K562 (cell line): ENCODE measurements around the gene BIK. TPM values are rescaled to one million over a fixed set of nuclear protein-coding genes. Genes with fewer than 3 reads are reported as not detected.

Experiments
- ATF4 ChIP-seq: fragments of 450-650 bp; formaldehyde crosslinking; IDR thresholded peaks from 2 replicates; pipeline ENCODE4 v1.4.0; 2022; ENCODE audit warnings: mild to moderate bottlenecking, moderate library complexity
- BRD9 ChIP-seq: fragments of 450-650 bp; IDR thresholded peaks from 2 replicates; pipeline ENCODE4 v1.6.1; 2018; ENCODE audit warnings: low read depth; ENCODE audit not compliant: partially characterized antibody
- CREBBP ChIP-seq: IDR thresholded peaks from one replicate; pipeline ENCODE4 v1.6.1; 2012; ENCODE audit warnings: low read depth, mild to moderate bottlenecking, control low read depth, inconsistent platforms, low read length
- HMBOX1 ChIP-seq: sonication (generic); IDR thresholded peaks from 2 replicates; pipeline ENCODE4 v1.6.1; 2016
- HMG20A ChIP-seq: fragments of 450-650 bp; formaldehyde crosslinking; conservative IDR thresholded peaks from 2 replicates; pipeline ENCODE4 v1.4.0; 2020; ENCODE audit warnings: mild to moderate bottlenecking, mixed read lengths
- KDM2B ChIP-seq: fragments of 250-450 bp; sonication (Bioruptor Pico); IDR thresholded peaks from 2 replicates; pipeline ENCODE4 v1.8.0; 2021; ENCODE audit warnings: mild to moderate bottlenecking, moderate library complexity
- KDM5B ChIP-seq: fragments of 200-600 bp; sonication (generic); IDR thresholded peaks from 2 replicates; pipeline ENCODE4 v1.6.1; 2012; ENCODE audit warnings: low read depth, mild to moderate bottlenecking, moderate library complexity, low read length, control low read depth, inconsistent platforms; ENCODE audit not compliant: insufficient replicate concordance
- NR1H2 ChIP-seq: sonication (generic); formaldehyde crosslinking; IDR thresholded peaks from 2 replicates; pipeline ENCODE4 v1.4.0; 2020; ENCODE audit warnings: mild to moderate bottlenecking, missing genetic modification reagents
- NRF1 ChIP-seq, 2 experiments: fragments of 450-650 bp; IDR thresholded peaks in 1 of 2; conservative IDR thresholded peaks in 1 of 2; 2 replicates each; pipeline ENCODE4 v1.6.1; 2014; ENCODE audit warnings: mild to moderate bottlenecking in 2 of 2
- POLR3A ChIP-seq: IDR thresholded peaks from 2 replicates; pipeline ENCODE4 v1.6.1; 2011; ENCODE audit warnings: borderline replicate concordance, mild to moderate bottlenecking, moderate library complexity; ENCODE audit not compliant: insufficient read length, insufficient read depth; ENCODE audit errors: extremely low read depth
- RHOXF2B ChIP-seq: fragments of 250-450 bp; sonication (Bioruptor Pico); conservative IDR thresholded peaks from 2 replicates; pipeline ENCODE4 v1.5.1; 2021
- SIRT6 ChIP-seq: IDR thresholded peaks from one replicate; pipeline ENCODE4 v1.6.1; 2012; ENCODE audit warnings: low read depth, mild to moderate bottlenecking, control low read depth, inconsistent platforms, low read length, moderate library complexity
- TGIF2 ChIP-seq: sonication (generic); formaldehyde crosslinking; IDR thresholded peaks from 2 replicates; pipeline ENCODE4 v1.8.1; 2022; ENCODE audit warnings: mild to moderate bottlenecking, missing genetic modification reagents, moderate library complexity
- TRIM28 ChIP-seq: fragments of 450-650 bp; IDR thresholded peaks from 2 replicates; pipeline ENCODE4 v1.6.1; 2017
- ZBTB17 ChIP-seq: fragments of 450-650 bp; formaldehyde crosslinking; IDR thresholded peaks from 2 replicates; pipeline ENCODE4 v1.4.0; 2020; ENCODE audit warnings: mild to moderate bottlenecking
- ZC3H8 ChIP-seq: fragments of 450-650 bp; IDR thresholded peaks from 2 replicates; pipeline ENCODE4 v1.6.1; 2017
- ZFX ChIP-seq: sonication (generic); formaldehyde crosslinking; IDR thresholded peaks from 2 replicates; pipeline ENCODE4 v1.8.0; 2022; ENCODE audit warnings: mild to moderate bottlenecking, missing genetic modification reagents, moderate library complexity
- ZNF239 ChIP-seq: fragments of 250-450 bp; sonication (Bioruptor Pico); IDR thresholded peaks from 2 replicates; pipeline ENCODE4 v1.4.0; 2020; ENCODE audit warnings: mild to moderate bottlenecking
- ZNF280A ChIP-seq: fragments of 450-650 bp; IDR thresholded peaks from 2 replicates; pipeline ENCODE4 v1.6.1; 2018; ENCODE audit warnings: mild to moderate bottlenecking, low read depth; ENCODE audit not compliant: partially characterized antibody
- ZNF57 ChIP-seq: fragments of 450-650 bp; formaldehyde crosslinking; IDR thresholded peaks from 2 replicates; pipeline ENCODE4 v1.4.0; 2020; ENCODE audit warnings: mild to moderate bottlenecking, moderate library complexity
- ZNF76 ChIP-seq: fragments of 250-450 bp; sonication (Bioruptor Pico); IDR thresholded peaks from 2 replicates; pipeline ENCODE4 v1.4.0; 2020; ENCODE audit warnings: mild to moderate bottlenecking, moderate library complexity, borderline replicate concordance
- polyA plus RNA-seq, 8 experiments: library from polyadenylated mRNA; depleted of rRNA in 4 of 8; stranded (reverse) in 5 of 8; unstranded in 3 of 8; fragments of >200 nt; fragmentation: Nextera tagmentation in 2 of 8; fragmentation: Illumina TruSeq in 1 of 8; extraction: Ambion mirVana in 2 of 8; extraction: Trizol in 1 of 8; gene quantifications; 2 replicates each; pipeline versions ENCODE4 v1.2.1 to v1.2.3, GENCODE V29; 2011 to 2014; ENCODE audit warnings: inconsistent platforms in 1 of 8, missing spikeins in 1 of 8
- total RNA-seq, 7 experiments: library from RNA; depleted of rRNA in 6 of 7; stranded (reverse); fragments of >200 nt in 6 of 7; fragmentation: Illumina TruSeq in 2 of 7; extraction: Trizol in 2 of 7; gene quantifications; 2 replicates each; pipeline versions ENCODE4 v1.2.1 to v1.2.3, GENCODE V29; 2011 to 2021; ENCODE audit warnings: low replicate concordance in 1 of 7
- TF ChIP-seq, protein P1 (sequence below): sonication (generic); formaldehyde crosslinking; IDR thresholded peaks from 2 replicates; pipeline ENCODE4 v1.5.0; 2020; ENCODE audit warnings: missing genetic modification reagents

Gene BIK
- total and polyA plus RNA-seq, 9 of the 15 experiments (the other 6 are each of a cell fraction or from before 2014, with no cell fraction given), result 0.08 to 0.23 (median 0.18) TPM; not detected in 4

GRCh38 chr22:43142880-43143562 is 32.5 kb downstream of the BIK start, which contains the start of gene MCAT (continued):
- no peak for TF ChIP-seq HMBOX1
- no peak for TF ChIP-seq ZNF239
- TF ChIP-seq ZFX (CRISPR knock-in tag), result peak; percentile 65
- TF ChIP-seq, protein P1, sequence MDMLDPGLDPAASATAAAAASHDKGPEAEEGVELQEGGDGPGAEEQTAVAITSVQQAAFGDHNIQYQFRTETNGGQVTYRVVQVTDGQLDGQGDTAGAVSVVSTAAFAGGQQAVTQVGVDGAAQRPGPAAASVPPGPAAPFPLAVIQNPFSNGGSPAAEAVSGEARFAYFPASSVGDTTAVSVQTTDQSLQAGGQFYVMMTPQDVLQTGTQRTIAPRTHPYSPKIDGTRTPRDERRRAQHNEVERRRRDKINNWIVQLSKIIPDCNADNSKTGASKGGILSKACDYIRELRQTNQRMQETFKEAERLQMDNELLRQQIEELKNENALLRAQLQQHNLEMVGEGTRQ (CRISPR knock-in tag), result no peak
- TF ChIP-seq ZBTB17, result no peak
- TF ChIP-seq KDM2B, result no peak
- no peak for TF ChIP-seq ZNF57 (CRISPR knock-in tag)
- TF ChIP-seq KDM5B, result no peak
- TF ChIP-seq TGIF2, result no peak
- no peak for TF ChIP-seq RHOXF2B (CRISPR knock-in tag)
- no peak for TF ChIP-seq CREBBP
- TF ChIP-seq POLR3A, result no peak
- TF ChIP-seq HMG20A (CRISPR knock-in tag), result no peak
- no peak for TF ChIP-seq ZNF280A
- no peak for TF ChIP-seq ATF4 (CRISPR knock-in tag)
- no peak for TF ChIP-seq TRIM28
- TF ChIP-seq ZC3H8, result no peak
- TF ChIP-seq NRF1 (conservative IDR thresholded peaks at IDR 0.05 in 1 of 2, IDR thresholded peaks at IDR 0.05 in 1 of 2), result peak; percentile 85 to 88
- TF ChIP-seq BRD9, result no peak
- TF ChIP-seq NR1H2 (CRISPR knock-in tag), result no peak
- no peak for TF ChIP-seq ZNF76 (CRISPR knock-in tag)
- no peak for TF ChIP-seq SIRT6
